ENCODE data around the gene PHLDB2. TPM values are rescaled to one million over a fixed set of nuclear protein-coding genes. Genes with fewer than 3 reads are reported as not detected.

PHLDB2 gene
- total and polyA plus RNA-seq, 2 of the 8 experiments (the other 6 are each of a cell fraction or from before 2014, with no cell fraction given) = 5.8 to 22.6 TPM

DNA sequence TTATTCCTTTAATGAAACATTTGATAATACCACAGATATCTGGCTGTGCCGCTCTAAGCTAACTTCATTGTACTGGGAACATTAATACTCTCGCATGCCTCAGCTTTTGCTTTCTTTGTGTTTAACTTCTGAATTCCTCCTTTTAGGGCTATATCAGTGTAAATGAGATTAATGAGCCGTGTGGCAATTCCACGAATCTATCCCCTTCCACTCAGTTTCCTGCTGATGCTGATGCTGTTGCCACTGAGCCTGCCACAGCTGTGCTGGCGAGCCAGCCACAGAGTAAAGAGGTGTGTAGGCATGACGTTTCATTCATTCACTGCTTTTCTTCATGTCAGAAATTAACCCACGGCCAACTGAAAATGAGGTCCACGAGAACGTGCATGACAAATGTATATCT lies 89.7 kb downstream of the PHLDB2 start:
- Histone ChIP-seq H3K9me3 (ENCODE audit: insufficient read depth in 2 of 2, low read depth in 1 of 2, low read length in 1 of 2) (no peaks in the 10 kb centered on the region), H2BK5ac (ENCODE audit: low read depth, low read length) (no peak overlapping the region), H4K20me1 (replicated peaks in 1 of 2; ENCODE audit: control insufficient read depth in 1 of 2, insufficient read depth in 2 of 2, low read length in 2 of 2) (no peaks in the 10 kb centered on the region), H3K27me3 (replicated peaks in 1 of 4; ENCODE audit: control insufficient read depth in 3 of 4, extremely low read depth in 1 of 4, insufficient read depth in 3 of 4, low read length in 3 of 4) (no peaks in the 10 kb centered on the region), H3K4me1 (replicated peaks in 1 of 4; ENCODE audit: control insufficient read depth in 3 of 4, insufficient read depth in 4 of 4, low read length in 3 of 4) (peaks cover 0 to 4% (median 0%) of the 10 kb centered on the region in 4 experiments; a peak in 1 of 7 replicates), H3K4me2 (ENCODE audit: insufficient read depth in 1 of 2, low read depth in 2 of 2, low read length in 2 of 2) (no peak overlapping the region), H2BK120ac (replicated peaks; ENCODE audit: low read depth, low read length) (no peak overlapping the region), H2AK5ac (ENCODE audit: low read depth, low read length) (no peak overlapping the region), H2BK12ac (ENCODE audit: low read depth, low read length) (no peak overlapping the region; the same call in 1 of the 2 replicates), H4K5ac (ENCODE audit: insufficient read length, low read depth, low read length) (no peak overlapping the region), H3K79me1 (ENCODE audit: low read depth, low read length) (no peaks in the 10 kb centered on the region), H3K14ac (ENCODE audit: insufficient read length) (no peak overlapping the region), H3K56ac (replicated peaks; ENCODE audit: insufficient read length, low read depth, low read length) (no peak overlapping the region), H2AFZ (ENCODE audit: low read length) (no peak overlapping the region), H3K18ac (ENCODE audit: extremely low read depth, low read length) (no peak overlapping the region), H3K9ac (replicated peaks in 1 of 4; ENCODE audit: extremely low read depth in 1 of 4, low read depth in 3 of 4, low read length in 3 of 4) (no peak overlapping the region), H3K79me2 (ENCODE audit: control insufficient read depth in 1 of 2, insufficient read depth in 2 of 2, low read length in 2 of 2) (no peaks in the 10 kb centered on the region), H2BK20ac (ENCODE audit: low read length) (no peak overlapping the region), H3K4me3 (ENCODE audit: extremely low read depth in 1 of 4, insufficient read depth in 2 of 4, low read depth in 3 of 4, low read length in 4 of 4) (no peak overlapping the region), H3K27ac (ENCODE audit: low read depth, low read length) (no peak overlapping the region), H4K91ac (replicated peaks; ENCODE audit: insufficient read length, low read length) (no peak overlapping the region), H3K4ac (replicated peaks; ENCODE audit: insufficient read length, low read depth, low read length) (no peak overlapping the region), H3K23me2 (ENCODE audit: low read depth, low read length) (no peaks in the 10 kb centered on the region), H2BK15ac (ENCODE audit: low read length) (no peak overlapping the region), H4K8ac (ENCODE audit: extremely low read depth, insufficient read depth, low read length) (no peak overlapping the region), H3K36me3 (ENCODE audit: control insufficient read depth in 2 of 4, insufficient read depth in 4 of 4, low read length in 3 of 4) (no peaks in the 10 kb centered on the region), H3K23ac (ENCODE audit: insufficient read length) (no peak overlapping the region)
- TF ChIP-seq EGR1 (IDR thresholded peaks at IDR 0.05; ENCODE audit: borderline replicate concordance, low read depth, low read length) (no peak), CBX5 (IDR thresholded peaks at IDR 0.05; ENCODE audit: low read depth, low read length) (no peak), EP300 (IDR thresholded peaks at IDR 0.05; ENCODE audit: borderline replicate concordance in 1 of 2, low read depth in 2 of 2, low read length in 2 of 2) (no peak), BRCA1 (IDR thresholded peaks at IDR 0.05; ENCODE audit: low read depth, low read length) (no peak), POLR2AphosphoS5 (IDR thresholded peaks at IDR 0.05; ENCODE audit: low read depth, low read length) (no peak), SP2 (IDR thresholded peaks at IDR 0.05; ENCODE audit: low read length) (no peak), POU5F1 (IDR thresholded peaks at IDR 0.05; ENCODE audit: low read depth, low read length) (no peak), CHD2 (IDR thresholded peaks at IDR 0.05; ENCODE audit: low read length) (no peak)
- no peak for FAIRE-seq
- CTCF ChIA-PET (ENCODE audit: partially characterized antibody) = no interaction called here
- DNase-seq (ENCODE audit: low read depth in 1 of 2, low spot score in 2 of 2) = no peak
- WGBS, 2 experiments (ENCODE audit: extremely low coverage in 1 of 2, insufficient coverage in 1 of 2, insufficient read length in 1 of 2, insufficient replicate concordance in 2 of 2, low coverage in 1 of 2, low lambda C conversion rate in 2 of 2, missing lambda C conversion rate in 1 of 2) = 90% methylated on average over 9 of the region's 9 CpGs; no CpG with 5 or more reads in 1 of the 2 experiments
- POLR2A ChIA-PET (ENCODE audit: partially characterized antibody) = no interaction called here

Measured in H1 (cell line).